SIG-M5 treated with dmso at 0.1 percent for 504 hours (cell line): ENCODE measurements around the gene PLEKHF1.
"Not testable (repeated sequence)": the region's sequence is repeated elsewhere in the genome, so short reads cannot be mapped to it uniquely, and the experiment has no call there.

Experiments used
- DNase-seq: peaks from one replicate; lab custom pipeline; 2025; ENCODE audit not compliant: unreplicated experiment; lab: John Stamatoyannopoulos, UW

Gene PLEKHF1

GRCh38 chr19:29697523-29698261 is 32.4 kb downstream of the PLEKHF1 start:
- no peak for DNase-seq

- DNase-seq: no peak
These were observed 34.6 kb downstream of the PLEKHF1 start for GRCh38 chr19:29699861-29700260.

GRCh38 chr19:29700498-29700897 is 35.2 kb downstream of the PLEKHF1 start:
- DNase-seq: no peak

GRCh38 chr19:29702161-29702962 is 37.1 kb downstream of the PLEKHF1 start:
- no peak for DNase-seq

GRCh38 chr19:29702963-29703320 is 37.7 kb downstream of the PLEKHF1 start:
- no peak for DNase-seq

GRCh38 chr19:29704562-29705558 is 39.6 kb downstream of the PLEKHF1 start:
- DNase-seq: no peak

GRCh38 chr19:29705706-29706105 is 40.4 kb downstream of the PLEKHF1 start:
- no peak for DNase-seq

- DNase-seq: no peak
These were observed 41.4 kb downstream of the PLEKHF1 start for GRCh38 chr19:29706635-29707034.

- DNase-seq: no peak
These were observed 43.5 kb downstream of the PLEKHF1 start for GRCh38 chr19:29708554-29709439.

- not testable (repeated sequence) for DNase-seq
These were observed 44.2 kb downstream of the PLEKHF1 start for GRCh38 chr19:29709440-29709798.

- no peak for DNase-seq
These were observed 46.4 kb downstream of the PLEKHF1 start for GRCh38 chr19:29711584-29712132.

GRCh38 chr19:29712744-29713516 is 47.7 kb downstream of the PLEKHF1 start:
- DNase-seq: no peak

GRCh38 chr19:29714371-29714952 is 49.2 kb downstream of the PLEKHF1 start:
- DNase-seq: no peak

GRCh38 chr19:29714953-29715700 is 49.9 kb downstream of the PLEKHF1 start, which contains the start of gene C19orf12:
TSS of gene C19orf12 (minus strand) at chr19:29715261. CDS start at chr19:29708413, 6,848 bp downstream.
- DNase-seq: peak; percentile 20

- DNase-seq: no peak
These were observed 50.7 kb downstream of the PLEKHF1 start for GRCh38 chr19:29715701-29716581.

- DNase-seq: no peak
These were observed 51.8 kb downstream of the PLEKHF1 start for GRCh38 chr19:29717051-29717450.

GRCh38 chr19:29724102-29724641 is 58.9 kb downstream of the PLEKHF1 start:
- DNase-seq: no peak
